ENCODE measurements around the gene HAT1. TPM values are rescaled to one million over a fixed set of nuclear protein-coding genes. Genes with fewer than 3 reads are reported as not detected.

Gene HAT1
- total RNA-seq, 4 donors from 2014 or later, result 8.7 to 19.0 (median 12.3) TPM

DNA sequence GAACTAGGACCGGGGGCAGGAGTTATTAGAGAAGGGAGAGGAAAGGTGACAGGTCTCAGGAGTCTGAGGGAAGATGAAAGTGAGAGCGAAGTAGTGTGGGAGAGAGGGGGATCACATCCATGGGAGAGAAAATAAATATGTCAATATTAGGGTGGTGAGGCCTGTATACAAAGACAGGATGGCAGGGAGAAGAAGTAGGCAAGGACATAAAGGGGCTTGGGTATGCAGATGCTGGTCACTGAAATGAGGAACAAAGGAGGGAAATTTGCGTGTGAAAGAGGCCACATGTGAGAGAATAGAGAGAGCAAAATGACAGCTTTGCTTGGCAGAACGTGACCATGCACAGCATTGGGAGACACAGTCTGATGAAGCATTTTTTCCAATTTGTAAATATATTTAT is 91.1 kb downstream of the HAT1 start:
- DNase-seq, result no peak
- Histone ChIP-seq H3K9me3 (no peaks in the 10 kb centered on the region), H3K27me3 (no peaks in the 10 kb centered on the region), H3K36me3 (no peaks in the 10 kb centered on the region), H3K27ac (no peak overlapping the region), H3K4me3 (no peak overlapping the region), H3K4me1 (no peaks in the 10 kb centered on the region)
- TF ChIP-seq POLR2A (IDR thresholded peaks at IDR 0.05), result no peak
- TF ChIP-seq, protein P1, sequence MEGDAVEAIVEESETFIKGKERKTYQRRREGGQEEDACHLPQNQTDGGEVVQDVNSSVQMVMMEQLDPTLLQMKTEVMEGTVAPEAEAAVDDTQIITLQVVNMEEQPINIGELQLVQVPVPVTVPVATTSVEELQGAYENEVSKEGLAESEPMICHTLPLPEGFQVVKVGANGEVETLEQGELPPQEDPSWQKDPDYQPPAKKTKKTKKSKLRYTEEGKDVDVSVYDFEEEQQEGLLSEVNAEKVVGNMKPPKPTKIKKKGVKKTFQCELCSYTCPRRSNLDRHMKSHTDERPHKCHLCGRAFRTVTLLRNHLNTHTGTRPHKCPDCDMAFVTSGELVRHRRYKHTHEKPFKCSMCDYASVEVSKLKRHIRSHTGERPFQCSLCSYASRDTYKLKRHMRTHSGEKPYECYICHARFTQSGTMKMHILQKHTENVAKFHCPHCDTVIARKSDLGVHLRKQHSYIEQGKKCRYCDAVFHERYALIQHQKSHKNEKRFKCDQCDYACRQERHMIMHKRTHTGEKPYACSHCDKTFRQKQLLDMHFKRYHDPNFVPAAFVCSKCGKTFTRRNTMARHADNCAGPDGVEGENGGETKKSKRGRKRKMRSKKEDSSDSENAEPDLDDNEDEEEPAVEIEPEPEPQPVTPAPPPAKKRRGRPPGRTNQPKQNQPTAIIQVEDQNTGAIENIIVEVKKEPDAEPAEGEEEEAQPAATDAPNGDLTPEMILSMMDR (IDR thresholded peaks at IDR 0.05), result no peak

DNA sequence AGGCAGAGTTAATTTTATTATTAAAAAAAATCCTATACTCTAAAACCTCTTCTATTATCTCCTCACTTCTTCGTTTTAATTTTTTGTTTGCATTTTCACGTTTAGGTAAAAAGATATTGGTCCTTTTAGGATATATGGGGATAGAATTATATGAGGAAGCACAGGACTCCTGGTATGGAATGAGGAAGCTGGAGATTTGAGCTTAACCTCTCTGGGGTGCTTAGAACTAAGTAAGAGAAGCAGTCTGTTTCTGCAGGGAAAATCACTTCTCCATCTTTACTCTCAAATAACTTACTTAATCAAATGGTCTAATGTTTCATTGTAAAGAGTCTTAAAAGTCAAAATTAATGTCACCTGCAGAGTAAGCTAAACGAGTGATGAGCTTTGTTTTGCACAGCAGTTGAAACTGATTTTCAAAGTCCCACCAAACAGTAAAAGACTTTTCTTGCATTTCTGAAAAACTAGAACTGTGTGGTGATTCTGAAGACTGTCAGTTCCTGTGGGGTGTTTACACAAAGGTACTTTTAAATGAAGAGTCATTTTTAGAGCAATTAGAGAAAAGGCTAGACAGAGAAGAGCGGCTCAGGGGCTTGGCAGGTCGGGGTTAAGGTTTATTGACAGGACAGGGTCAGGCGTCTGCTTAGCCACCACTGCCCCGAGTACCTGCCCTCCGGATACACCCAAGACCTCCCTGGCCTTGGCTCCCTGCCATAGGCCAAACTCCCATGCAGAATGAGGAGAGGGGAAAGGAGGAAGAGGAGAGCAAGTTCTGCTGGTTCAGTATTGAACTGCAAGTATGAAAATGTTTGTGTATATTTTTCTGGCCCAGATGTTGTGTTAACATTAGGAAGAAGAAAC is 99.0 kb downstream of the HAT1 start:
- TF ChIP-seq, protein P1 (IDR thresholded peaks at IDR 0.05), result no peak
- H3K4me3 ChIP-seq, result no peak overlapping the region

GRCh38 chr2:172021955-172022354 is 99.7 kb downstream of the HAT1 start:
- peaks cover 0 to 7% (median 0%) of the 10 kb centered on the region in 4 donors for H3K4me1 ChIP-seq
- H3K9me3 ChIP-seq, result no peaks in the 10 kb centered on the region
- TF ChIP-seq, protein P1 (IDR thresholded peaks at IDR 0.05), result no peak
- TF ChIP-seq POLR2A (IDR thresholded peaks at IDR 0.05), result no peak
- no peaks in the 10 kb centered on the region for H3K36me3 ChIP-seq
- no peak for DNase-seq
- H3K4me3 ChIP-seq, result no peak overlapping the region
- no peaks in the 10 kb centered on the region for H3K27me3 ChIP-seq
- no peak overlapping the region for H3K27ac ChIP-seq

More for the DNA sequence above, 99.0 kb downstream of the HAT1 start:
- no peak for DNase-seq
- no peaks in the 10 kb centered on the region for H3K9me3 ChIP-seq
- H3K27ac ChIP-seq, result no peak overlapping the region
- H3K27me3 ChIP-seq, result no peaks in the 10 kb centered on the region
- H3K36me3 ChIP-seq, result no peaks in the 10 kb centered on the region
- peaks cover 0 to 7% (median 0%) of the 10 kb centered on the region in 4 donors for H3K4me1 ChIP-seq

DNA sequence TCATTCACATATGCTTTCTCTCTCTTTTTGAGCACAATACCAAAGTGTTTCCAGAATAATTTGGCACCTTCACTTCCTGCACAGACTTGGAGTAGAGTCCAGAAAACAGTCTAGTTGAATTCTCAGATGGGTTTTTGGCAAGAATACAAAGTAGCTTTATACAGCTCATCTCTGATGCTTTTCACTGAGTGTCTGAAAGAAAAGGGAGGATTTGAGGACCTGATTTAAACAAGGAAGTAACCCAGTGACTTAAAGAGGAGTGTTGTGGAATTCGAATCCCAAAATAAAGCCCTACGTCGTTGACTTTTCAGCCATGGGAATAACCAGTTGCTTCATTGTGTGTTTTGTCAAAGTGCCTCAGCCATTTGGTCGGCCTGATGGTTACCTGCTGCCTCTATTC is 109.3 kb downstream of the HAT1 start:
- no peaks in the 10 kb centered on the region for H3K4me1 ChIP-seq
- H3K36me3 ChIP-seq, result no peaks in the 10 kb centered on the region
- TF ChIP-seq, protein P1 (IDR thresholded peaks at IDR 0.05), result no peak
- no peak for TF ChIP-seq POLR2A (IDR thresholded peaks at IDR 0.05)
- H3K4me3 ChIP-seq, result no peak overlapping the region
- no peak overlapping the region for H3K27ac ChIP-seq
- no peaks in the 10 kb centered on the region for H3K27me3 ChIP-seq
- no peak for DNase-seq
- no peaks in the 10 kb centered on the region for H3K9me3 ChIP-seq

Other genes starting within 250 kb of the HAT1 start
- gene DYNC1I2, start 235.0 kb upstream of the HAT1 start, total RNA-seq, result 100 to 1,000 TPM in 1 of 4 donors, 10 to 100 TPM in 3; 72.4 to 153 (median 86.0) TPM
- gene SLC25A12, start 28.2 kb upstream of the HAT1 start, total RNA-seq, result 10 to 100 TPM in 3 of 4 donors, 1 to 10 TPM in 1; 9.6 to 18.2 (median 14.6) TPM
- 10 to 100 TPM in 1 of 4 donors, 1 to 10 TPM in 3; 3.3 to 33.0 (median 6.5) TPM for gene METAP1D, start 77.5 kb downstream of the HAT1 start, total RNA-seq
- gene DLX1, start 163.0 kb downstream of the HAT1 start, total RNA-seq, result not detected
- gene DLX2, start 180.4 kb downstream of the HAT1 start, total RNA-seq, result not detected

Measured in Peyer's patch (tissue), 4 donors.